CD14-positive monocyte (primary cell): ENCODE measurements around the gene CAMTA1. TPM values are rescaled to one million over a fixed set of nuclear protein-coding genes. Genes with fewer than 3 reads are reported as not detected.

ENCODE experiments used
- DNase-seq, 3 donors: peaks; one replicate each; pipeline ENCODE4 v3.0.0-alpha.2; 2011 to 2022
- H2AFZ ChIP-seq: 2 replicates; pipeline ENCODE4 v1.6.0; 2012; ENCODE audit warnings: mild to moderate bottlenecking, low read depth, low read length, inconsistent platforms; ENCODE audit not compliant: insufficient read depth, poor library complexity, severe bottlenecking
- H3K27ac ChIP-seq, 2 donors: 1 replicate in 1 of 2; 2 replicates in 1 of 2; pipeline ENCODE4 v1.5.1; 2012 to 2013; ENCODE audit warnings: low read length in 2 of 2, control low read depth in 1 of 2, inconsistent platforms in 1 of 2, low read depth in 1 of 2, mild to moderate bottlenecking in 1 of 2
- H3K27me3 ChIP-seq, 2 donors: one replicate each; pipeline versions ENCODE4 v1.6.0 to v1.6.1; 2011 to 2013; ENCODE audit warnings: low read length in 2 of 2; ENCODE audit not compliant: control insufficient read depth in 2 of 2, insufficient read depth in 2 of 2
- H3K36me3 ChIP-seq, 2 donors: replicated peaks in 1 of 2; 1 replicate in 1 of 2; 2 replicates in 1 of 2; pipeline versions ENCODE4 v1.5.1 to v1.6.1; 2012 to 2013; ENCODE audit warnings: low read length in 2 of 2, control low read depth in 1 of 2, inconsistent platforms in 1 of 2, mild to moderate bottlenecking in 1 of 2; ENCODE audit not compliant: insufficient read depth in 2 of 2, control insufficient read depth in 1 of 2
- H3K4me1 ChIP-seq, 2 donors: 1 replicate in 1 of 2; 2 replicates in 1 of 2; pipeline versions ENCODE4 v1.5.1 to v1.6.1; 2012 to 2013; ENCODE audit warnings: low read length in 2 of 2, control low read depth in 1 of 2, inconsistent platforms in 1 of 2, mild to moderate bottlenecking in 1 of 2, moderate library complexity in 1 of 2; ENCODE audit not compliant: insufficient read depth in 2 of 2, control insufficient read depth in 1 of 2
- H3K4me2 ChIP-seq: replicated peaks from 2 replicates; pipeline ENCODE3; 2012; ENCODE audit warnings: low read length, moderate library complexity, mild to moderate bottlenecking; ENCODE audit not compliant: poor library complexity, severe bottlenecking; ENCODE audit errors: extremely low read depth
- H3K4me3 ChIP-seq, 3 experiments: fragments of 200-600 bp in 1 of 3; sonication (generic) in 1 of 3; replicated peaks in 1 of 3; 1 replicate in 2 of 3; 2 replicates in 1 of 3; pipeline ENCODE4 v1.5.1; 2011 to 2013; ENCODE audit warnings: low read length in 3 of 3, mild to moderate bottlenecking in 3 of 3, control low read depth in 2 of 3, low read depth in 2 of 3, inconsistent platforms in 1 of 3, moderate library complexity in 1 of 3
- H3K79me2 ChIP-seq: 2 replicates; pipeline ENCODE4 v1.6.0; 2012; ENCODE audit warnings: mild to moderate bottlenecking, control low read depth, inconsistent platforms, low read length, moderate library complexity; ENCODE audit not compliant: insufficient read depth
- H3K9ac ChIP-seq: 2 replicates; pipeline ENCODE4 v1.6.0; 2017; ENCODE audit warnings: low read length, mild to moderate bottlenecking; ENCODE audit not compliant: insufficient read depth, poor library complexity, severe bottlenecking
- H3K9me3 ChIP-seq, 2 donors: replicated peaks in 1 of 2; 1 replicate in 1 of 2; 2 replicates in 1 of 2; pipeline versions ENCODE4 v1.5.1 to v1.6.1; 2012 to 2013; ENCODE audit warnings: low read length in 2 of 2, control low read depth in 1 of 2; ENCODE audit not compliant: control insufficient read depth in 1 of 2, insufficient read depth in 1 of 2
- H4K20me1 ChIP-seq: 2 replicates; pipeline ENCODE4 v1.6.0; 2012; ENCODE audit warnings: mild to moderate bottlenecking, low read length, control low read depth, moderate library complexity; ENCODE audit not compliant: insufficient read depth
- H3K27ac Mint-ChIP-seq, 7 donors: one replicate each; pipeline ENCODE4 v1.8.0; 2020; ENCODE audit warnings: mild to moderate bottlenecking in 7 of 7, mixed read lengths in 7 of 7, moderate library complexity in 6 of 7, inconsistent platforms in 2 of 7
- H3K27me3 Mint-ChIP-seq, 3 donors: one replicate each; pipeline ENCODE4 v1.8.0; 2021 to 2022; ENCODE audit warnings: low read depth in 3 of 3, mild to moderate bottlenecking in 3 of 3, mixed read lengths in 3 of 3, moderate library complexity in 3 of 3, inconsistent platforms in 1 of 3
- H3K36me3 Mint-ChIP-seq, 2 donors: one replicate each; pipeline ENCODE4 v1.8.0; 2020; ENCODE audit warnings: mixed read lengths in 2 of 2, inconsistent platforms in 1 of 2, mild to moderate bottlenecking in 1 of 2
- H3K4me1 Mint-ChIP-seq: one replicate; pipeline ENCODE4 v1.8.0; 2020; ENCODE audit warnings: mild to moderate bottlenecking, mixed read lengths
- H3K4me3 Mint-ChIP-seq, 2 donors: one replicate each; pipeline ENCODE4 v1.8.0; 2020; ENCODE audit warnings: mild to moderate bottlenecking in 2 of 2, mixed read lengths in 2 of 2, moderate library complexity in 1 of 2
- H3K9me3 Mint-ChIP-seq, 7 donors: one replicate each; pipeline ENCODE4 v1.8.0; 2020 to 2022; ENCODE audit warnings: mixed read lengths in 7 of 7, mild to moderate bottlenecking in 6 of 7, moderate library complexity in 6 of 7, inconsistent platforms in 2 of 7
- WGBS: methylation state at CpG from one replicate; pipeline ENCODE4 v1.1.5; 2013; ENCODE audit warnings: missing lambda C conversion rate; ENCODE audit not compliant: insufficient coverage; 5-methylcytosine and 5-hydroxymethylcytosine counted together
- intact Hi-C, 2 donors: fragments of 100-400 bp; cut with micrococcal nuclease; formaldehyde crosslinking; loops; one replicate each; pipeline versions ENCODE4 v1.15.0 to v1.15.1; 2023
- polyA plus RNA-seq, 3 donors: library from polyadenylated mRNA; depleted of rRNA in 1 of 3; unstranded in 2 of 3; stranded (reverse) in 1 of 3; fragments of 300-500 nt in 2 of 3; fragments of >200 nt in 1 of 3; fragmentation: Illumina TruSeq in 2 of 3; gene quantifications; 1 replicate in 2 of 3; 2 replicates in 1 of 3; pipeline ENCODE4 v1.2.3, GENCODE V29; 2012 to 2021
- TF ChIP-seq, protein P1 (sequence below): fragments of 200-600 bp; IDR thresholded peaks from one replicate; pipeline ENCODE4 v1.8.0; 2022; ENCODE audit warnings: antibody characterized with exemption, mild to moderate bottlenecking

The CAMTA1 gene
- polyA plus RNA-seq, 3 donors, result 52.0 to 89.6 (median 78.3) TPM

GRCh38 chr1:6924891-6925290 lies 139.6 kb downstream of the CAMTA1 start:
- TF ChIP-seq, protein P1, sequence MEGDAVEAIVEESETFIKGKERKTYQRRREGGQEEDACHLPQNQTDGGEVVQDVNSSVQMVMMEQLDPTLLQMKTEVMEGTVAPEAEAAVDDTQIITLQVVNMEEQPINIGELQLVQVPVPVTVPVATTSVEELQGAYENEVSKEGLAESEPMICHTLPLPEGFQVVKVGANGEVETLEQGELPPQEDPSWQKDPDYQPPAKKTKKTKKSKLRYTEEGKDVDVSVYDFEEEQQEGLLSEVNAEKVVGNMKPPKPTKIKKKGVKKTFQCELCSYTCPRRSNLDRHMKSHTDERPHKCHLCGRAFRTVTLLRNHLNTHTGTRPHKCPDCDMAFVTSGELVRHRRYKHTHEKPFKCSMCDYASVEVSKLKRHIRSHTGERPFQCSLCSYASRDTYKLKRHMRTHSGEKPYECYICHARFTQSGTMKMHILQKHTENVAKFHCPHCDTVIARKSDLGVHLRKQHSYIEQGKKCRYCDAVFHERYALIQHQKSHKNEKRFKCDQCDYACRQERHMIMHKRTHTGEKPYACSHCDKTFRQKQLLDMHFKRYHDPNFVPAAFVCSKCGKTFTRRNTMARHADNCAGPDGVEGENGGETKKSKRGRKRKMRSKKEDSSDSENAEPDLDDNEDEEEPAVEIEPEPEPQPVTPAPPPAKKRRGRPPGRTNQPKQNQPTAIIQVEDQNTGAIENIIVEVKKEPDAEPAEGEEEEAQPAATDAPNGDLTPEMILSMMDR, result no peak
- Mint-ChIP-seq H3K27ac (no peak overlapping the region), H3K27me3 (peaks cover 3 to 14% (median 3%) of the 10 kb centered on the region in 3 donors), H3K9me3 (peaks cover 0 to 19% (median 5%) of the 10 kb centered on the region in 7 donors), H3K4me1 (no peaks in the 10 kb centered on the region), H3K36me3 (no peaks in the 10 kb centered on the region), H3K4me3 (no peak overlapping the region)
- Histone ChIP-seq H3K4me2 (no peak overlapping the region), H3K4me3 (no peak overlapping the region), H4K20me1 (no peaks in the 10 kb centered on the region), H3K27me3 (no peaks in the 10 kb centered on the region), H3K4me1 (no peaks in the 10 kb centered on the region), H3K9ac (no peak overlapping the region), H3K36me3 (no peaks in the 10 kb centered on the region), H3K9me3 (no peaks in the 10 kb centered on the region), H3K27ac (no peak overlapping the region), H3K79me2 (no peaks in the 10 kb centered on the region), H2AFZ (no peak overlapping the region)
- 96% methylated on average over 3 of the region's 4 CpGs for WGBS
- DNase-seq, result no peak
- intact Hi-C loops, result no loop called here

DNA sequence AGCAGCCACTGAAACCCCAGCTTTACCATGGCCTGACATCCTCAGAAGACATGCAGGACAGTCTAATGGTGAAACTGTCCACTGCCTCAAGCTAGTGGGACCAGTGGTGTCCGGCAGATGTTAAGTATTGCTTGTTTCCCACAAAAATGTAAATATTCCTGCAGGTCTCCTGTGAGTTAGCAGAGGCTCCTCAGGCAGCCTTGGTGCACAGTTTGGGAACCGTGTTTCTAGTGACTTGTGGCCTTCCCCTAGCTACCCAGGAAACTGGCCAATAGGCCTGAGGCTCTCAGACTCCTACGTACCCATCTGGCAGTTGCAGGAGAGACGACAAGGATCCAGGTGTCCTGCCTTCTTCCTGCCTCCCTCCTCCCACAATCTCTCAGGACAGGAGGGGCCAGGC lies 142.4 kb downstream of the CAMTA1 start:
- TF ChIP-seq, protein P1, result no peak
- Histone ChIP-seq H3K4me2 (no peak overlapping the region), H3K9ac (no peak overlapping the region), H3K27ac (no peak overlapping the region), H3K9me3 (no peaks in the 10 kb centered on the region), H3K27me3 (peaks cover 0 to 4% of the 10 kb centered on the region in 2 donors), H3K36me3 (no peaks in the 10 kb centered on the region), H2AFZ (no peak overlapping the region), H3K4me3 (no peak overlapping the region), H4K20me1 (no peaks in the 10 kb centered on the region), H3K79me2 (no peaks in the 10 kb centered on the region), H3K4me1 (no peaks in the 10 kb centered on the region)
- H3K9me3 Mint-ChIP-seq, result peaks cover 0 to 2% (median 0%) of the 10 kb centered on the region in 7 donors
- H3K27me3 Mint-ChIP-seq, result peaks cover 0 to 9% (median 6%) of the 10 kb centered on the region in 3 donors
- no peak for DNase-seq
- intact Hi-C loops, result no loop called here
- H3K4me3 Mint-ChIP-seq, result no peak overlapping the region
- no peak overlapping the region for H3K27ac Mint-ChIP-seq
- WGBS, result 75% methylated on average over 4 of the region's 4 CpGs
- no peaks in the 10 kb centered on the region for H3K4me1 Mint-ChIP-seq
- H3K36me3 Mint-ChIP-seq, result no peaks in the 10 kb centered on the region
